ENCODE data around the gene KRTAP19-4.
"Not testable (repeated sequence)": the region's sequence is repeated elsewhere in the genome, so short reads cannot be mapped to it uniquely, and the experiment has no call there.

The KRTAP19-4 gene

GRCh38 chr21:30497065-30497464, at the start of gene KRTAP19-4:
Gene KRTAP19-4 (minus strand): TSS chr21:30497165. CDS start chr21:30497110, 55 bp downstream.
- no peak for DNase-seq (ENCODE audit: low read depth)

GRCh38 chr21:30541764-30542163, 44.8 kb upstream of the KRTAP19-4 start, which contains the start of gene KRTAP19-6:
Gene KRTAP19-6 (minus strand): TSS chr21:30541864. CDS start chr21:30541833, 31 bp downstream.
- DNase-seq (ENCODE audit: low read depth), result no peak

DNA sequence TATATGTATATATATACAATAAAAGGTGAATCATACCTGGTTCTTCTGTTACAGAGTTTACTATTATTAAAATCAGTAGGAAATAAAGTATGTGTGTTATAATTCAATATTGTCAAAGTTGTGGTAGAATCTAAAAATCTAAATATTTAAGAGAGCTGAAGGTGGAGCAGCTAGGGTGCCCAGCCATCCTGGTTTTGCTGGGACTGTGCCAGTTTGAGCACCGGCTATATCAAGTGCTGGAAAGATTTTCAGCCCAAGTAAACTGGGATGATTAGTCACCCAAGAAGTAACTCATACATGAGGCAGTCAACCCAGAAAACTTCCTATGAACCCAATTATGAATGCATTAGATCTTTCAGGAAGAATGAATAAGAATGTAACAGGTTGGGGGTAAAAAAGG, 21.9 kb upstream of the KRTAP19-4 start:
- no peak for DNase-seq (ENCODE audit: low read depth)

GRCh38 chr21:30515681-30516080, 18.7 kb upstream of the KRTAP19-4 start:
- no peak for DNase-seq (ENCODE audit: low read depth)

DNA sequence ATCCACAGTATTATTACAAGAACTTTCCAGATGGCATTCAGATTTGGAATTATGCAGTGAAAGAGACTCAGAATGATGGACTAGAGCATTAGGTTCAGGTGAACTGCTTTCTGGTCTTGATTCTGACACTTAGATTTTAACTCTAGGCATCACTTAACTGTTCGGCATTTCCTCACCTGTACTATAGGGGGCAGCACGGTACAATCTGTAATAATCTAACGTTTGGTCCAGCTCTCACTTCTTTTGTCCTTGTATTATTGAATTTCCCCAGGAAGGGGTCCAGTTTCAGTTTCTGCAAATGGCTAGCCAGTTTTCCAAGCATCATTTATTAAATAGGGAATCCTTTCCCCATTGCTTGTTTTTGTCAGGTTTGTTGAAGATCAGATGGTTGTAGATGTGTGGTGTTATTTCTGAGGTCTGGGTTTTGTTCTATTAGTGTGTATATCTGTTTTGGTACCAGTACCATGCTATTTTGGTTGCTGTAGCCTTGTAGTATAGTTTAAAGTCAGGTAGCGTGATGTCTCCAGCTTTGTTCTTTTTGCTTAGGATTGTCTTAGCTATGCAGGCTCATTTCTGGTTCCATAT, 8.7 kb upstream of the KRTAP19-4 start:
- DNase-seq (ENCODE audit: low read depth), result not testable (repeated sequence)

DNA sequence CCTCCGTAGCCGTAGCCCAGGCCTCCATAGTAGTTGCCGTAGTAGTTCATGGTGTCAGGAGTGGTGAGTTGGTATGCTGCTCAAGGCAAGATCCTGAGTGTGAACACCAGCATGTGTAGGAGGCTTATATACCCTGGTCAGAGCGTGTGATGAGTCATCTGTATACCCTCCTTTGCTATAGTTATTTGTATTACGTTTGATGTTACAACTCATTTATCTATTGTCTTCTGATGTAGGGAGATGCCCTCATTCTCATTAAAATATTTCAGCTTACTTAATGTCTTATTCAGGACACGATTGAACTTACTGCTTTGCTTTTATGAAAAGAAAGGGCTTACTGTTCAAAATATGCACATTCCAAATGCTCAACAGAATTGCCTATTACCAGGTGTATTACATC, 5.1 kb upstream of the KRTAP19-4 start, which contains the start of gene KRTAP19-5:
KRTAP19-5 (minus strand) TSS at position 101 of the 400 bp plus-strand sequence; CDS start at position 50, 51 bp downstream.
- no peak for DNase-seq (ENCODE audit: low read depth)

DNA sequence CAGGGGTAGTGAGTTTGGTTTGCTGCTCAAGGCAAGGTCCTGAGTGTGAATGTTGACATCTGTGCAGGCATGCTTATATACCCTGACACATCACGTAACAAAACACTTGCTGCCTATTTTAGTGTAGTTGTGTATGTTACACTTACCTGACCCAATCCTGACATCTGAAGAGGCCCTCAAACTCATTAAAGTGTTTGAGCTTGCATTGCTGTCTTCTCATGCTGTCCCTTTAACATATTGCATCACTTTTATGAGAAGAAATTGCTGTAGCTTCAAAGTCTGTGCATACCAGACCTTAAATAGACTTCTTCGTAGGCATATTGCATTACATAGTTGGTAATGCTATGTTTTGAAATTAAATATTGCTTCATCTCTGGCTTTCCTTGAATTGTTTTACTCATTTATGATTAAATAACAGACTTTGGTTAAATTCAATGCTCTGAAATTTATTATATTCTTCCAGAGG, 5.0 kb downstream of the KRTAP19-4 start, which contains the start of gene KRTAP19-3:
KRTAP19-3 (minus strand) TSS at position 51 of the 466 bp plus-strand sequence. CDS start 56 bp downstream, outside the sequence.
- no peak for DNase-seq (ENCODE audit: low read depth)

GRCh38 chr21:30487336-30487735, 9.6 kb downstream of the KRTAP19-4 start, which contains the start of gene KRTAP19-2:
Gene KRTAP19-2 (minus strand): TSS chr21:30487436. CDS start chr21:30487348, 88 bp downstream.
- no peak for DNase-seq (ENCODE audit: low read depth)

DNA sequence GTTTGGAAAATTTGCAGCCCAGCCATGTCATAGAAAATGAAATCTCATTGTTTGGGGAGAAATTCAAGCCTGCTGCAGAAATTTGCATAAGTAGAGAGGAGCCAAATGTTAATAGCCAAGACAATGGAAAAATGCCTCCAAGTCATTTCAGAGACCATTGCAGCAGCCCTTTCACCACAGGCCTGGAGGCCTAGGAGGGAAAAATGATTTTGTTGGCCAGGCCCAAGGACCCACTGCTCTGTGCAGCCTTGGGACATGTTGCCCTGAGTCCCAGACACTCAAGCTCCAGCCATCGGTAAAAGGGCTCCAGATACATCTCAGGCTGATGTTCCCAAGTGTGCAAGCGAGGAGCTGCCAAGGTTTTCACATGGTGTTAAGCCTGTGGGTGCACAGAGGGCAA, 10.8 kb downstream of the KRTAP19-4 start:
- no peak for DNase-seq (ENCODE audit: low read depth)

DNA sequence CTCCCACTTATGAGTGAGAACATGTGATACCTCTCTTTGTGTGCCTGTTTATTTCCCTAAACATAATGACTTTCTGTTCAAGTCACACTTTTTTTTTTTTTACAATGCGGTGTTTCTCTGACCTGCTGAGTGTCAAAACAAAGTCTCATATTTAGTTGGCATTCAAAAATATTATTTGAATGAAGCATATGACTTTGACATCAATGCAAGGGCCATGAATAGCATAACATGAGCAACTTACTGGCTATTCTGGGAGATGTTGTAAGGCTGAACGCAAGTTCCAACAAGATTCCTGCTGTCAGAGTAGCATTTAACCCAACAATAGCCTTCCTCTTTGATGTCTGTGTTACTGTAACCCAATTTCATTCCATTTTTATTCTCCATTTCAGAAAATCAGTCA, 14.8 kb downstream of the KRTAP19-4 start:
- DNase-seq (ENCODE audit: low read depth), result no peak

DNA sequence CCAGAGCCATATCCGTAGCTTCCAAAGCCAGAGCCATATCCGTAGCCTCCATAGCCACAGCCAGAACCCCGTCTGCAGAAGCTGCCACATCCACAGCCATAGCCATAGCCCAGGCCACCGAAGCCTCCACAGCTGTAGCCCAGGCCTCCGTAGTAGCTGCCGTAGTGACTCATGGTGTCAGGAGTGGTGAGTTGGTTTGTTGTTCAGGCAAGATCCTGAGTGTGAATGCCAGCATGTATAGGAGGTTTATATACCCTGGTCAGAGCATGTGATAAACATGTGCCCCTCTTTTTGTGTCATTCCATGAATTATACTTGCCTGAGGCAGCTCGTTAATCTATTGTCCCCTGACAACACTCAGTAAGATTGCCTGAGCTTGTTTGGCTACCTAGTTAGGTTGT, 16.8 kb downstream of the KRTAP19-4 start, which contains the start of gene KRTAP19-1:
KRTAP19-1 (minus strand) TSS at position 223 of the 400 bp plus-strand sequence; CDS start at position 173, 50 bp downstream.
- DNase-seq (ENCODE audit: low read depth), result no peak

DNA sequence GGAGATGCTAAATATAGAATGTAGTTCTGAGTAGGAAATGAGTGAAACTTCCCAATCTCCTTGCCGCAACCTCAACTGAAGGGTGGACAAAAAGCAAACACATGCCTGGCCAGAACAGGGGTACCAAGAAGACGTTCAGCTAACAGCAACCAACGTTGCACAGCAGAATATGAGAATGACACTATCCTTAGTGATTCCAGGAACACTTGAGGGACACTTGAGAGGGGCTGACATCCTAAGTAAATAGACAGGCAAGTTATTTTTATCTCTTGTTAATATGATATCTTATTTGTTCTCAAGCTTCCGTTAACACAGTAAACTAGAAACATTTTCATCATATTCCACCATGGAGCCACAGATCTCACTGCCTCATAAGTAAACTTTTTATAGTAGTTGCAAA, 17.7 kb downstream of the KRTAP19-4 start:
- DNase-seq (ENCODE audit: low read depth), result no peak

- DNase-seq (ENCODE audit: low read depth), result no peak
Observed at GRCh38 chr21:30478004-30478403, 19.0 kb downstream of the KRTAP19-4 start.

GRCh38 chr21:30468900-30469714, 27.9 kb downstream of the KRTAP19-4 start:
- no peak for DNase-seq (ENCODE audit: low read depth)

DNA sequence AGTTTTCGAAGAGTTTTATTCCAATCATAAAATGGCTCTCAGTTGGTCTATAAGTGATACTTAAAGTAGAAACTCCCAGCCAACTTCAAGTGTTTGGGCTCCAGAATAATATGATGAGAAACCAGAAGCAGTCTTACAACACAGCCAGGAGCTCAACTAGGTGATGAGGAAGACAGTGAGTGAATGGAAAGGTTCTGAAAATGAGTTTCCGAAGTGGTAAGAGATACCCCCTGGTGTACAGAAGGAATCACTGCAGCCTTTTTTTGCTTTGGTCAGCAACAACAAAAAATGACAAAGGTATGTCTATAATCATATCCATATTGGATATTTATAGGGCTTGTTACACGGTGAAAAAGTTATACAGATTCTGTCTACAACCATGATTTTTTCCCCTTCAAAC, 33.3 kb downstream of the KRTAP19-4 start:
- DNase-seq (ENCODE audit: low read depth), result no peak

- no peak for DNase-seq (ENCODE audit: low read depth)
Observed at GRCh38 chr21:30448514-30448913, 48.5 kb downstream of the KRTAP19-4 start.

DNA sequence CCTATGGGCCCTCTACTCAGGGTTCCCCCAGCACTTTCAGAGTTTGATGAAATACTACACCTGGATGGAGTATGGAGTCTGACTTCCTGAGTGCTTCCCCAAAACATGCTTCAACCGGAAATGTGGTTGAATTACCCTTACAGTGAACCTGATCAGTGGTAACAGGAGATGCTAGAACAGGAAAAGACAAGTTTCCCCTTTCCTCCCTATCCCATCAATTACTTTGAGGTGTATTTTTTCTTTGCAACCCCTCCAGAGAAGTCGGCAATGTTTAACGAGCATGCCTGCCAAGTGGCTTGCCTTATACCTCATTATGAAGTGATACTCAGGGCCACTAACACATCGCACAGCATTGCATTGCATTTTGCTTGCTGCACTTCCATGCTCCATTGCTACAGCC, 49.9 kb downstream of the KRTAP19-4 start:
- DNase-seq (ENCODE audit: low read depth), result no peak

Measured in stimulated activated CD8-positive, alpha-beta memory T cell treated with anti-CD3 and anti-CD28 coated beads, Interleukin-15, amount 100 ng/mL, for 24 hours (primary cell).